ENCODE data around the gene PHKA2.

Gene PHKA2

DNA sequence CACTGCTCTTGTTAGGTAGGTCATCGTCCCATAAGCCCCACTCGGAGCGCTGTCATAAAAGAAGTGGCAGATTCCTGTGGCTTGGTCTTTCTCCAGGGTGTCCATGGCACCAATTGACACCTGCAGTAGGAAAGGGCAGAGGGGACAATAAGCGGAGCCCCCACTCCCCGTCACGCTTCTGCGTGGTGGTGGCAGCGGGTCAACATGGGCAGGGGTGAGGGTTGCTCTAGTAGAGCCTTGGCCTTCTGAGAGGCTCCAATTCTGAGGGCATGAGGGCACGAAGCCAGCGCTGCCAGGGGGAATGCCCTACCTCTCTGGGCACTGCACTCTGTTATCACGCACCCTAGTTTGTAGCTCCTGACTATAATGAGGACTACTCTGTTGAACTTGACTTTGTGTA lies 90.4 kb downstream of the PHKA2 start:
- ChIA-PET POLR2A (no interaction called here), CTCF (no interaction called here)
- DNase-seq (ENCODE audit: extremely low spot score): no peak
- TF ChIP-seq NFRKB (IDR thresholded peaks at IDR 0.05): no peak

GRCh38 chrX:18892899-18893298 lies 91.0 kb downstream of the PHKA2 start:
- POLR2A ChIA-PET: no interaction called here
- TF ChIP-seq LEF1 (IDR thresholded peaks at IDR 0.05; ENCODE audit: borderline replicate concordance) (no peak), TARDBP (IDR thresholded peaks at IDR 0.05) (no peak), FOXM1 (IDR thresholded peaks at IDR 0.05; ENCODE audit: borderline replicate concordance) (no peak), ZNF384 (IDR thresholded peaks at IDR 0.05) (no peak), SP1 (IDR thresholded peaks at IDR 0.05) (no peak), ARNT (IDR thresholded peaks at IDR 0.05) (no peak), L3MBTL2 (conservative IDR thresholded peaks at IDR 0.05) (no peak), HDGF (IDR thresholded peaks at IDR 0.05; ENCODE audit: borderline replicate concordance) (no peak), PKNOX1 (IDR thresholded peaks at IDR 0.05) (no peak), SUZ12 (IDR thresholded peaks at IDR 0.05) (no peak), ELF4 (IDR thresholded peaks at IDR 0.05) (no peak), CTBP1 (IDR thresholded peaks at IDR 0.05; ENCODE audit: borderline replicate concordance) (no peak), NFRKB (IDR thresholded peaks at IDR 0.05) (no peak), FOXK2 (IDR thresholded peaks at IDR 0.05) (no peak), FOXA1 (IDR thresholded peaks at IDR 0.05) (no peak), BHLHE40 (IDR thresholded peaks at IDR 0.05; ENCODE audit: borderline replicate concordance) (no peak)
- CTCF ChIA-PET: no interaction called here
- DNase-seq (ENCODE audit: extremely low spot score): no peak

DNA sequence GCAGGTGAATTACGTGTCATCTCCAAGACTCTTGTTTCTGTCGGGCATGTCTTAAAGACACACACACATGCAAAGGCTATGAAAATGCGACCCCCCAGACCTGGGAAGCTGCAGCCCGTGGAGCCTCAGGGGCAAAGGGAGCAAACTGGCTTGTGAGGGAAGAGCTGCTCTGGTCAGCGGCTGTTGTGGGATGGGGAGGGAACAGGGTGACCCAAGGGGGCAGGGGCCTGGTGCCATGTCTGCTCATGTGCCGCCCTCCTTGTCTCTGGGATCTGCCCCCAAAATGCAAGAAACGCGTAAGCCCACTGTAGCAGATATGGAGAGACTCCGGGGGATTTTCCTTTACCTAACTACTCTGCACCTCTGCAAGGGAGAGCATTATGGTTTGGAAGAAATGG lies 92.4 kb downstream of the PHKA2 start:
- POLR2A ChIA-PET: no interaction called here
- CTCF ChIA-PET: no interaction called here
- no peak for TF ChIP-seq TARDBP (IDR thresholded peaks at IDR 0.05)
- no peak for TF ChIP-seq LEF1 (IDR thresholded peaks at IDR 0.05; ENCODE audit: borderline replicate concordance)
- no peak for TF ChIP-seq FOXM1 (IDR thresholded peaks at IDR 0.05; ENCODE audit: borderline replicate concordance)
- no peak for DNase-seq (ENCODE audit: extremely low spot score)

DNA sequence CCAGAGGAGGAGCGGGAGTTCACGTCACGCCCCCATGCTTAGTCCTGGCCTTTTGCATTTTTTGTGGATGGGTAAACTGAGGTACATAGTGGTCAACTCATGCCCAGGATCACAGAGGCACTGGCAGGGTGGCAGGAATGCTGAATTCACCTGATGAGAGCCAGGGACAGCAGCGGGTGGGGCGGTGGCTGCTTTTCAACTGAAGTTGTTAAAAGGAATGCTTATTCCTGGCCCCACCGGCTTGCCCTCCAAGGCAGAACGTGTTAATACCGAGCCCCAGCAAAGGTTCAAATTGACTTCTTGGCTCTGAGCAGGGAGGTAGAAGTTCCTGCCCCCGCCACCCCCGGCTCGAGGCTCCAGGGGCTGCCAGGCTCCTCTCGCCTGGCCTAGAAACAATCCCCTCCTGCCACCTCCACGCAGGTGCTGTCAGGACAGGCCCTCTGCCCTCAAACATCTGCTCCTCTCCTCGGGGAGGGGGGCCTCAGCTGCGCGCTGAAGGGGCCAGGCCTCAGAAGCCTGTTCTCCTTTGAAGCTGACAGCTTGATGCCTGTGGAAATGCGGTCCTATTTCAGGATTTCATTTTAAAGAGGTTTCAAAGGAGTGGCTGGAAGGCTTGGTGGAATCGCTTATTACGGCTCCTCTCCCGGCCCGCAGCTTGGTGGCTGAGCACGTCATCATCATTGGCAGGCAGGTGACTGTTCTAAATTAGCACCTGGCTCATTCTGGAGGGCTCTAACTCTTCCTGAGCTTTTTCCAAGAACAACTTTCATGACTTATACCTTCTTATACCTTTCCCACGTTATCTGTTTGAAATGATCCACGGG lies 93.0 kb downstream of the PHKA2 start:
- TF ChIP-seq LEF1 (IDR thresholded peaks at IDR 0.05; ENCODE audit: borderline replicate concordance) (no peak), FOXK2 (IDR thresholded peaks at IDR 0.05) (no peak), FOXM1 (IDR thresholded peaks at IDR 0.05; ENCODE audit: borderline replicate concordance) (no peak), ARNT (IDR thresholded peaks at IDR 0.05) (no peak), ZNF384 (IDR thresholded peaks at IDR 0.05) (no peak), SUZ12 (IDR thresholded peaks at IDR 0.05) (no peak), NFRKB (IDR thresholded peaks at IDR 0.05) (no peak), HDGF (IDR thresholded peaks at IDR 0.05; ENCODE audit: borderline replicate concordance) (no peak), L3MBTL2 (conservative IDR thresholded peaks at IDR 0.05) (no peak), CTBP1 (IDR thresholded peaks at IDR 0.05; ENCODE audit: borderline replicate concordance) (no peak), BHLHE40 (IDR thresholded peaks at IDR 0.05; ENCODE audit: borderline replicate concordance) (no peak), PKNOX1 (IDR thresholded peaks at IDR 0.05) (no peak), SP1 (IDR thresholded peaks at IDR 0.05) (no peak), ELF4 (IDR thresholded peaks at IDR 0.05) (no peak), FOXA1 (IDR thresholded peaks at IDR 0.05) (no peak), TARDBP (IDR thresholded peaks at IDR 0.05) (no peak)
- POLR2A ChIA-PET: no interaction called here
- no peak for DNase-seq (ENCODE audit: extremely low spot score)
- CTCF ChIA-PET: no interaction called here

DNA sequence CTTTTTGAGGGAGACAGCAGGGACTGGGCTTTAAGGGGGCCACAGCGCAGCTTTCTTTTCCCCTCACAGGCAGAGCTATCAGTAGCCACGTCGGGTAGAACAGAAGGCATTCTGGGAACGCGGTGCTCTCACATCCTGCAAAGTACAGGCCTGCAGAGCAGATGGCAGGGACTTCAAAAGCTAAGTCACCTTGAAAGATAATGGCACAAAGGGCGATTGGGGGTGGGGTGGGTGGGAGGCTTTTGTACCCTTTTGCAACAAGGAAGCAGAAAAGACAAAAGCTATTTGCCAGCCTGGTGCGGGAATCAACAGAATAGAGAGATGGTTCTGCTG lies 93.9 kb downstream of the PHKA2 start:
- no peak for TF ChIP-seq FOXM1 (IDR thresholded peaks at IDR 0.05; ENCODE audit: borderline replicate concordance)
- no peak for TF ChIP-seq FOXA1 (IDR thresholded peaks at IDR 0.05)
- TF ChIP-seq ZNF384 (IDR thresholded peaks at IDR 0.05): no peak
- no peak for TF ChIP-seq ELF4 (IDR thresholded peaks at IDR 0.05)
- no peak for TF ChIP-seq ARNT (IDR thresholded peaks at IDR 0.05)
- TF ChIP-seq SUZ12 (IDR thresholded peaks at IDR 0.05): no peak
- TF ChIP-seq L3MBTL2 (conservative IDR thresholded peaks at IDR 0.05): no peak
- TF ChIP-seq TARDBP (IDR thresholded peaks at IDR 0.05): no peak
- no peak for TF ChIP-seq BHLHE40 (IDR thresholded peaks at IDR 0.05; ENCODE audit: borderline replicate concordance)
- TF ChIP-seq SP1 (IDR thresholded peaks at IDR 0.05): no peak
- DNase-seq (ENCODE audit: extremely low spot score): no peak
- CTCF ChIA-PET: no interaction called here

DNA sequence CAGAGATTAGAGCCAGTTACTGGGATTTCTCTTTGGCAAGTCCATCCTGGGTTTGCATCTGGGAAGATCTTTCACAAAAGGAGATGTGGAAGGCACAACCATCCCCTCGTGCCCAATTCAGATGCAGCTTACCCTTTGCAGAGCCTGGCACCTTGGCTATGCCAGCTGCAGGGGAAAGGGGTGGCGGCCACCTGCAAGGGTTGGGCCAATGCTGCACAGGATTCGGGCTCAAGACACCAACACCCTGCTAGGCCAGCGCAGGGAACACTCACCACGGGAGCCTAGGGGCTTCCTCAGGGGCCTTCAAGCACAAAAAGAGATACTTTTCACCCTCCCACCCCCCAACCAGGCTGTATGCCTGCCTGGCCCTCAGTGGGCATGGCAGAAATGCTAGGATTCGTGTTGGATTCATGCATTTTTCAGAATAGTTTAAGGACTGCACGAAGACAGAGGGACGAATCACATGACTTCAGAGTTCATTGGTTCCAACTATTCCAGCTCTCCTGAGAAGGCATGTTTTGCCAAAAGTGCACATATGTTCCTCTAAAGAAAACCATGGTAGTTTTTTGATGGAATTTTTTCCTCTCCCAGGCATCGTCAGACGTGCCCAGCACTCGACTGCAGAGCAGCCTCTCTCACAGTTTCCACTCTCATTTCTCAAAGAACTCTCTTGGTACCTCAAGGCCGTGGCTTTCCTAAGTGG lies 94.4 kb downstream of the PHKA2 start:
- ChIA-PET CTCF (no interaction called here), POLR2A (no interaction called here)

More for the DNA sequence above, 93.9 kb downstream of the PHKA2 start:
- POLR2A ChIA-PET: no interaction called here

GRCh38 chrX:18888281-18888680 lies 95.6 kb downstream of the PHKA2 start:
- CTCF ChIA-PET: no interaction called here
- no peak for TF ChIP-seq CTBP1 (IDR thresholded peaks at IDR 0.05; ENCODE audit: borderline replicate concordance)
- no peak for TF ChIP-seq ARNT (IDR thresholded peaks at IDR 0.05)
- TF ChIP-seq FOXK2 (IDR thresholded peaks at IDR 0.05): no peak
- TF ChIP-seq SUZ12 (IDR thresholded peaks at IDR 0.05): no peak
- no peak for TF ChIP-seq LEF1 (IDR thresholded peaks at IDR 0.05; ENCODE audit: borderline replicate concordance)
- TF ChIP-seq FOXM1 (IDR thresholded peaks at IDR 0.05; ENCODE audit: borderline replicate concordance): no peak
- no peak for TF ChIP-seq SP1 (IDR thresholded peaks at IDR 0.05)
- TF ChIP-seq ZNF384 (IDR thresholded peaks at IDR 0.05): no peak
- no peak for DNase-seq (ENCODE audit: extremely low spot score)
- POLR2A ChIA-PET: no interaction called here

More for the DNA sequence above, 94.4 kb downstream of the PHKA2 start:
- no peak for TF ChIP-seq ARNT (IDR thresholded peaks at IDR 0.05)
- no peak for DNase-seq (ENCODE audit: extremely low spot score)
